ES-I3 (cell line): Measurements from ENCODE around the gene SELENOH.
A peak's percentile ranks its signal among the peaks of the same experiment; 100 is the strongest.

Experiments used
- H3K36me3 ChIP-seq: 2 replicates; pipeline ENCODE4 v1.6.1; 2013; ENCODE audit warnings: mild to moderate bottlenecking, low read length, control low read depth, moderate library complexity; ENCODE audit not compliant: insufficient read depth
- H3K4me1 ChIP-seq: 2 replicates; pipeline ENCODE4 v1.6.1; 2013; ENCODE audit warnings: mild to moderate bottlenecking, control low read depth, low read length; ENCODE audit not compliant: insufficient read depth
- H3K9ac ChIP-seq: 2 replicates; pipeline ENCODE4 v1.6.1; 2013; ENCODE audit warnings: low read depth, mild to moderate bottlenecking, low read length, moderate library complexity
- H3K9me3 ChIP-seq: 2 replicates; pipeline ENCODE4 v1.6.1; 2013; ENCODE audit warnings: mild to moderate bottlenecking, low read length, moderate library complexity; ENCODE audit not compliant: control insufficient read depth, insufficient read depth

SELENOH gene

DNA sequence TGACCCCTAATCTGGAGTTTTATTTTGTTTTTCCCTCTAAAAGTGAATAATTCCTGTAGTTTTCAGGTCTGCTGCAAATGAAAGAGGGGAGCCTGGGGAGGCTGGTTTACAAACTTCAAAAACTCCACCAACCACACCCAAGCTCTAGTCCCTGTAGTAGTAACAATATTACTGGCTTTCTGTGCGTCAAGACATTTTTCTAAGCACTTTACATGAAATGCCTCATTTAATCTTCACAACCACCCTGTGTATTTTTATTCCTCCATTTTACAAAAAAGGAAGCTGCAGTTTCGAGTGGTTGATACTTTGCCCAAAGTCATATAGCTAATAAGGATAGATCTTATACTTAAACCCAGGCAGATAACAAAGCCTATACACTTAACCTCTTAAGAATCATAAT is 43.8 kb downstream of the SELENOH start:
- H3K4me1 ChIP-seq, result peaks cover 52% of the 10 kb centered on the region
- H3K9me3 ChIP-seq, result no peaks in the 10 kb centered on the region
- no peak overlapping the region for H3K9ac ChIP-seq
- H3K36me3 ChIP-seq, result no peaks in the 10 kb centered on the region

GRCh38 chr11:57786436-57786835 is 45.1 kb downstream of the SELENOH start:
- Histone ChIP-seq H3K9me3 (no peaks in the 10 kb centered on the region), H3K4me1 (peaks cover 51% of the 10 kb centered on the region), H3K9ac (no peak overlapping the region), H3K36me3 (no peaks in the 10 kb centered on the region)

DNA sequence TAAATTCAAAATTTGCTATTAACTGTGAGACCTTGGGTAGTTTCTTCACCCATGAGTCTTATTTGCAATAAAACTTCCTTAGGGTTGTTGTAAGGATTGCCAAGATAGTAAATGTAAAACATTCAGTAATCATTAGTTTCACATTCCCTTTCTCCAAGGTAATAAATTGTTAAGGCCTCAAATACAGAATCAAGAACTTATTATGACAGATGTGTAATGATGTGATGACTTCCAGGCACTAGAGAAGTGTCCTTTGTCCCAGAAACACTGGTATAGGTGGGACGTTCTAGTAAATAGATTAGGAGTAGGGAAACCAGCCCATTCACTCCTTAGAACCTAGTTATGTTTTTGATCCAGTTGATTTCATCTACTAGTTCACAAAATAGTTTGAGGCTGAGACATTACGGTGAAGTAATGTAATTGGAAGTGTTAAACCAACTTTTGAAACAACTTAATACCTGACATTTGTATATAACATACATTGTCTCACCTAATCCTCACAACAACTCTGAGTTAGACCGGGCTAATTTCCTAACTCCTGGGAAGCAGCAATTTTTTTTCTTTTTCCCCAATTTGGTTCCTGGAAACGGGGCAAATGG is 45.8 kb downstream of the SELENOH start:
- Histone ChIP-seq H3K9ac (no peak overlapping the region), H3K9me3 (no peaks in the 10 kb centered on the region), H3K4me1 (peaks cover 51% of the 10 kb centered on the region), H3K36me3 (no peaks in the 10 kb centered on the region)

DNA sequence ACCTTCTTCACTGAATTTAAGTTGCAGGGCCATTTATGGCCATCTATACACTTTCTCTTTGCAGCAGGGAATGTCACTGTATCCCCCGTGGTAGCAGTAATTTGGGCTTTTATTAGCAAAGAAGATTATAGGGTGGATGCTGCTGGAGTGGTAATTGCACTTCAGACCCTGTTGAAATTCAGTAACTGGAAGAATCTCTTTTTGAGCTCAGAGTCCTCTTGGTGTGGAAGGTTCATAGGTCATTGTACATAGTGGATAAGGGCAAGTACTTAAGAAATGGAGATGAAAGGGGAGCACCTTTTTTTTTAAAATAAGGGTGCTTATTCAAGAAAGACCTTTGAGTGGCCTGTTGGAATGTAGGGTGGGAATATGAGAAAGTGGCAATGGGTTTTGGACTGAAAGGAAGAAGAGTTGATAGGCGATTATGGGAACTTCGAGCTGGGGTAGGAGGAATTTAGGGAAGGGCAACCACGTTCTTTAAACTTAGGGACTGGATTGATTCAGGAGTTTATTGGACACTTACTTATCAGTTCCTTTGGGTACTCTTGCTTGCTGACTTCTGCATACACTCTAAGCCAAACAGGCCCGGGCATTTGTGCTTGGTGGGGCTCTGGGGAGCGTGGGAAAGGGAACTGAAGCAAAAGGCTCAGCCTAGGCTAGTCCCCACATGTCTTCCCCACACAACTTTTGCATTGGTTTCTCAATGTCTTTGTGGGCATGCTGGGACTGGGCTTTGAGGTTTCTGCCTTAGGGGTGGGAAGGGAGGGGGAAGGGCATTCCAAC is 46.8 kb downstream of the SELENOH start:
- H3K9ac ChIP-seq, result no peak overlapping the region
- no peaks in the 10 kb centered on the region for H3K9me3 ChIP-seq
- peaks cover 47% of the 10 kb centered on the region for H3K4me1 ChIP-seq
- no peaks in the 10 kb centered on the region for H3K36me3 ChIP-seq

DNA sequence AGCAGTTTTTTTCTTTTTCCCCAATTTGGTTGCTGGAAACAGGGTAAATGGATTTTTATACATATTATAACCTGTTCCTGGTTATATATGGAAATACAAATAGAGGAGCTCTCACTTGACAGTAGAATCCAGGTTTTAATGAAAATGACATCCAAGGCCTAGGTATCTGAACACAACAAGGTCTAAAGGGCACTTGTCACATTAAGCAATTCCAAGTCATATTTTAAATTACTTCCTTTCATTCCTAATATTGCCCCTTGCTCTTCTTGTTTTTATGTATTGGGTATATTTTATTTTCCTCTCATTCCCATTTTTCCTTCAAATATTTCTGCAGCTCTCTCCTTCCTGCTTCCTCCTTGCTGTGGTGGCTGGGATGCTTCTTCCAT is 47.4 kb downstream of the SELENOH start:
- Histone ChIP-seq H3K9me3 (no peaks in the 10 kb centered on the region), H3K36me3 (no peaks in the 10 kb centered on the region), H3K4me1 (peaks cover 47% of the 10 kb centered on the region), H3K9ac (no peak overlapping the region)

GRCh38 chr11:57791321-57792059 is 50.2 kb downstream of the SELENOH start:
- no peaks in the 10 kb centered on the region for H3K9me3 ChIP-seq
- H3K9ac ChIP-seq, result peak overlapping the region; percentile 8; the same call in 1 of the 2 replicates
- H3K4me1 ChIP-seq, result peaks cover 46% of the 10 kb centered on the region
- H3K36me3 ChIP-seq, result peaks cover 12% of the 10 kb centered on the region

- peaks cover 13% of the 10 kb centered on the region for H3K36me3 ChIP-seq
- H3K9me3 ChIP-seq, result no peaks in the 10 kb centered on the region
- H3K4me1 ChIP-seq, result peaks cover 42% of the 10 kb centered on the region
- H3K9ac ChIP-seq, result no peak overlapping the region
Observed at GRCh38 chr11:57792060-57792541, 50.8 kb downstream of the SELENOH start.

- Histone ChIP-seq H3K9ac (no peak overlapping the region), H3K4me1 (peaks cover 35% of the 10 kb centered on the region), H3K9me3 (no peaks in the 10 kb centered on the region), H3K36me3 (peaks cover 13% of the 10 kb centered on the region)
Observed at GRCh38 chr11:57792870-57793269, 51.6 kb downstream of the SELENOH start.
